Measurements from ENCODE around the gene SRI.
"Not testable (repeated sequence)": the region's sequence is repeated elsewhere in the genome, so short reads cannot be mapped to it uniquely, and the experiment has no call there.

SRI gene, protein sequence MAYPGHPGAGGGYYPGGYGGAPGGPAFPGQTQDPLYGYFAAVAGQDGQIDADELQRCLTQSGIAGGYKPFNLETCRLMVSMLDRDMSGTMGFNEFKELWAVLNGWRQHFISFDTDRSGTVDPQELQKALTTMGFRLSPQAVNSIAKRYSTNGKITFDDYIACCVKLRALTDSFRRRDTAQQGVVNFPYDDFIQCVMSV

GRCh38 chr7:88219781-88220747, at the start of gene SRI:
TSS of gene SRI (minus strand) at chr7:88220038. CDS start at chr7:88220026, 12 bp downstream.
- peak within 1 kb of the TSS; percentile 65 for H3K27ac ChIP-seq
- TF ChIP-seq CTCF (conservative IDR thresholded peaks at IDR 0.05) (peak; percentile 94), ZFX (IDR thresholded peaks at IDR 0.05) (peak; percentile 93)

- no peak for TF ChIP-seq ZFX (IDR thresholded peaks at IDR 0.05)
- TF ChIP-seq CTCF (conservative IDR thresholded peaks at IDR 0.05), result no peak
- no peak overlapping the region for H3K27ac ChIP-seq
Observed at GRCh38 chr7:88269586-88269985, 49.7 kb upstream of the SRI start.

DNA sequence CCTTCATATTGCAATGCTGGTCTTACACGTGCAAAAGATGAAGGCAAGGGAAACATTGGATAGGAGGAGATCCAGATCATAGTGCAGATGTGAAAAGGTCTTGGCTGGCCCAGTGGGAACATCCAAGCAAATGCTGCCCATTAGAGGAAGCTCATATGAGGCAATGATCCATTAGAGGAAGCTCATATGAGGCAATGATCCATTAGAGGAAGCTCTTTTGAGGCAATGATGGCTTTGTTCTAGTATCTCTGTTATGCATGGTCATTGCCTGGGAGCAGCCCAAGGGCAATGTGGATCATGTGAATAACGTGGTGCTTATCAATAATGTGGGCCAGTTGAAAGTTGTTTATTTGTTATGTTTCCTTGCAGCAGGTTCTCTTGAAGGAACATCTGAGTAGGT, 49.0 kb upstream of the SRI start:
- H3K27ac ChIP-seq, result no peak overlapping the region
- TF ChIP-seq ZFX (IDR thresholded peaks at IDR 0.05) (no peak), CTCF (conservative IDR thresholded peaks at IDR 0.05) (no peak)

GRCh38 chr7:88268051-88268450, 48.2 kb upstream of the SRI start:
- TF ChIP-seq CTCF (conservative IDR thresholded peaks at IDR 0.05) (no peak), ZFX (IDR thresholded peaks at IDR 0.05) (no peak)
- no peak overlapping the region for H3K27ac ChIP-seq

GRCh38 chr7:88267421-88267820, 47.6 kb upstream of the SRI start:
- TF ChIP-seq ZFX (IDR thresholded peaks at IDR 0.05), result no peak
- TF ChIP-seq CTCF (conservative IDR thresholded peaks at IDR 0.05), result no peak
- H3K27ac ChIP-seq, result no peak overlapping the region

DNA sequence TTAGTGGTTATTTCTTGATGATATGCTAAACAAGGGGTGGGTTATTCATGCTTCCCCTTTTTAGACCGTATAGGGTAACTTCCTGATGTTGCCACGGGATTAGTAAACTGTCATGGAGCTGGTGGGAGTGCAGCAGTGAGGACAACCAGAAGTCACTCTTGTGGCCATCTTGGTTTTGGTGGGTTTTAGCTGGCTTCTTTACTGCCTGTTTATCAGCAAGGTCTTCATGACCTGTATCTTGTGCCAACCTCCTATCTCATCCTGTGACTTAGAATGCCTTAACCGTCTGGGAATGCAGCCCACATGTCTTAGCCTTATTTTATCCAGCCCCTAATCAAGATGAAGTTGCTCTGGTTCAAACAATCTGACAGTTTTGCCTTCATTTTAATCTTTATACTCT, 45.1 kb upstream of the SRI start:
- not testable (repeated sequence) for H3K27ac ChIP-seq

DNA sequence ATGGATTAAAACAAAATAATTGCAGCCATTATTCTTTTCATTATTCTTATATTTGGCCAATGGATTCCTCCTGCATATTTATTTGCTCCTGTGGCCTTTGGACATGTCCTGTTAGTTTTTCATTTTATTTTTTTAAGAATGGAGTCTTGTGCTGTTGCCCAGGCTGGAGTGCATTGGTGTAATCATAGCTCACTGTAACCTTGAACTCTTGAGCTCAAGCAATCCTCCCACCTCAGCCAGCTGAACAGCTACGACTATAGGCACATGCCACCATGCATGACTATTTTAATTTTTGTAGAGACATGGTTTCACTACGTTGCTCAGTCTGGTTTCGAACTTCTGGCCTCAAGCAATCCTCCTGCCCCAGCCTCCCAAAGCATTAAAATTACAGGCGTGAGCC, 42.7 kb upstream of the SRI start:
- no peak overlapping the region for H3K27ac ChIP-seq
- TF ChIP-seq ZFX (IDR thresholded peaks at IDR 0.05) (no peak), CTCF (conservative IDR thresholded peaks at IDR 0.05) (no peak)
